CD4-positive, alpha-beta T cell treated with Interleukin-17A for 4 hours (primary cell): Measurements from ENCODE around the gene THBS1.

Experiments
- DNase-seq: peaks from one replicate; pipeline ENCODE4 v3.0.0-alpha.2; 2020; ENCODE audit warnings: mixed read lengths

Gene THBS1

GRCh38 chr15:39580485-39581241 lies at the start of gene THBS1:
TSS of gene THBS1 (plus strand) at chr15:39581079. CDS start at chr15:39581858, 779 bp downstream.
- DNase-seq: peak; percentile 19

GRCh38 chr15:39534996-39535395 lies 45.9 kb upstream of the THBS1 start:
- DNase-seq: no peak

DNA sequence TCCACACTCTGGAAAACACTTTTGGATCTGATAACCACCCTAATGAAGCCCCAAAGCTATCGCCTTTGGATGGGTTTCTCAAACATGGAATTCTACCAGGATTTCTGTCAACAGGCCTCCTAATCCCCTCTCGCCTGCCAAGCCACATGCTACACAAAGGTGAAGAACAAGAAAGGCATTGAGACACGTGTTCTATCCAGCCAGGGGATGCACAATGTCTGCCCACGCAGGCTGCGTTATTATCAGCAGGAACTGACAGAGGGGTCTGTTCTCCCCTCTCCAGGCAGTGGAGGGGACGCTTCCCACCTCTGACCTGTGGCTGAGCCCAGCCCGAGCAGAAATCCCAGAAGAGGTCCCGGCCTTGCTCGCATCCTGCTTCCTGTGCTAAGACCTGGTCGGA lies 45.4 kb upstream of the THBS1 start:
- DNase-seq: no peak

DNA sequence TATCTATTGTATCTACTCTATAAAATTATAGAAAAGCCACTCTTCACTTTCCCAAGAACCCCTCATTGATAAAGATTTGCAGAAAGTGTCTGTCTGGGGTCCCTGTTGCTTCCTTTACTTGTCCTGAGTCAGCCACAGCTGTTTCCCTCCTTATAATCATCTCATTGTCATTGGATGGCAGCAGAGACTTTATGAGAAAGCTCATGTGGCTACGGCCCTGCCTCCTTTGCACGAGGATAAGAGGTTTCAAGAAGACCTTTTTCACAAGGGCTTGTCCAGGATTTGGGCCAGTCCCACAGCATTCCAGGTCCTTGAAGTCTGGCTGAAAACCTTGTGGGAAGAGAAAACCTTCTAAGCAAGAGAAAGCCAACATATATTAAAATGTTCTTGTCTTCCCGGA lies 41.9 kb upstream of the THBS1 start:
- no peak for DNase-seq

GRCh38 chr15:39539466-39539865 lies 41.4 kb upstream of the THBS1 start:
- no peak for DNase-seq

DNA sequence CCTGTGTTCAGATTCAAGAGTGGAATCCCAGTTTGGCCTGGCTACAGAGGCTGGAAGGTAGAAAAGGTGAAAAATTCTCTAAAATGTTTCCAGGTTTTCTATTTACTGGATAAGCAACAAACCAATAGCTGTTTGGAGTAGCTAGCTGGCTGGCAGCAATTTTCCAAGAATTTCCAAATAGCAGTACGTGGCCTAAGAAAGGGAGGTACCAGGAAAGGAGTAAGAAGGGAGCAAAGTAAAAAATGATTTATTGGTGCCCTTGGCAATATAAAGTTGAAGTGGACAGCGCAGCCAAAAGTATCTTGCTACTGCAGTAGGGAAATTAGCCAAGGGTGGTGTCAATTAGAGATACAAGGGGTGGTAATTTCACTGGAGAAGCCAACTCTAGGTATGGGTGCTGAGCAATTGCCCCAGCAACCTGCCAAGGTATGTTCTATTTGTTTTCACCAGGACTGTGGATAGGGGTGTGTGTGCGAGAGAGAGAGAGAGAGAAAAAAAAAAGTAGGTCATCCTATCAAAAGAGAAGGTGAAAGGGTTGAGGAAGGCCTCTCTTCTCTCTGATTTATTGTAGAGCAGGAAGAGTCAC lies 40.8 kb upstream of the THBS1 start:
- no peak for DNase-seq

DNA sequence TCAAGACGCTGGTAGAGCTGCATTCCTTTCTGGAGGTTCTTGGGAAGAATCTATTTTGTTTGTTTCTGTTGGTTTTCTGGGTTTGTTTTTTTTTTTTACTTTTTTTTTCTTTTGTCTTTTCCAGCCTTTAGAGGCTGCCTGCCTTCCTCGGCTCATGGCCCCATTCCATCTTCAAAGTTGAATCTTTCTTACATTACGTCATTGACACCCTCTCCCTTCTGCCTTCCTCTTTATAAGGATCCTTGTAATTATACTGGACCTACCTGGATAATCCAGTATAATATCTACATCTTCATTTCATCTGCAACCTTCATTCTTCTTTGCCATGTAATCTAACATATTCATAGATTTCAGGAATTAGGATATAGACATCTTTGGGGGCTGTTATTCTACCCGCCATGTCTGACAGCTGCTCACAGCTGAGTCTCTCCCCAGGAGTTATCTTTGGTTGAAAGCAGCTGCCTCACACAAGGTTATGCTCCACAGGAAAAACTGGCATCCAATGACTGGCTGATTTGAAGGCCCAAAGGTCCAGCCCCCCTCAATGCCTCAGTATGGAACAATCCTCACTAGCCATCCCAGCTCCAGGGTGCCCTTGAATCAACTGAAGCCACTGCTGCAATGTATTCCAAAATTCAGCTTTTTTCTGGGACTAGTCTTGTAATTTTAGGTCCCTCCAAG lies 38.4 kb upstream of the THBS1 start:
- no peak for DNase-seq

DNA sequence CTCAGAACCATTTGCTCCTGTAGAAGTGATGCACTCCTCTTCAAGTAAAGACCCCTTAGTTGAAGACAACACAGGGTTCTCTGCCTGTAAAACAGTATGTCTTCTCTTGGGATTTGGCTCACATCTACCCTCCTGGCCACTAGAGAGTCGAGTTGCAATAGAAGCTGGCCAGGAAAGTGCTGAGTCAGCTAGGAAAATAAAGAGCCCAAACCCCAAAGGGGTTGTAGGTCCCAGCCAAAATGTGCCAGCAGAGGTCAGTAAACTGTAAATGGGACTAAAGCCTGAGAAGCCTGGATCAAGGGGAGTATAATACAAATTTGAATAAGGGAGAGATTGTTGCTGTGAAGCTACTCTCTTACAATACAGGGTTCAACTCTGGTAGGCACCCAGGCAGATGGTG lies 37.2 kb upstream of the THBS1 start:
- DNase-seq: no peak

- no peak for DNase-seq
These were observed 34.0 kb upstream of the THBS1 start for GRCh38 chr15:39546842-39547241.

DNA sequence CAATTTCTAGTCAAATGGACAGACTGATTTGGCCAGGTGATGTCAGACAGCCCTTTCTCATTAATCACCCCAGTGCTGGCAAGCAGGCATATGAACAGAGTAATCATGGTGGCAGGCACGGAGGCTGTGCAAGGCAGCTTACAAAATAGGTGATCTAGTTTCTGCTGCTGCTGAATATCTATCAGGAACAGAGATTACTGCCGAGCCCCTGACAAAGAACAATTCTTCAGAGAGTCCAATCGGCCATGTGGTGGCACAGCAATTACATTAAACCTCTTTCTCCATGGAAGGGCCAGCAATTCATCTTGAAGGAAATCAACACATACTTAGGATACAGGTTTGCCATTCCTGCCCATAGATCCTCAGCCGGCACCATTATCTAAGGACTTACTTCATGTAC lies 32.3 kb upstream of the THBS1 start:
- DNase-seq: no peak

- DNase-seq: no peak
These were observed 31.0 kb upstream of the THBS1 start for GRCh38 chr15:39549912-39550311.

DNA sequence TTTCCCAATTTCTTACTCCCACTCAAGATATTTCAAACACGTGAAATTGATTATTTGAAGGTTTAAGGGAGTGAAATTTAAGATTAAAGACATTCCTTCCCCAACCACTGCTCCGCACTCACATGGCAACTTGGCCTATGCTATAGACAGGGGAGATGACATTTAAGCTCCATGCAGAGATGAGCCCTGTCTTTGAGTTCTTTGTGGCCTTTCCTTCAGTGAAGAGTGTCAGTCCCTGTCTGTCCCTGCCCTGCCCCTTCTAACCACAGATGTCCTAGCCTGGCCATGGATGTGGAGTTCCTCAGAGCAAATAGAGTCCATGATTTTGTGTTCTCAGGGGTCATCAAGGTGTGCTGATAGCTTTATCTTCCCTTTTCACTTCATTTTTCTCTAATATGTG lies 29.4 kb upstream of the THBS1 start:
- no peak for DNase-seq

- no peak for DNase-seq
These were observed 28.3 kb upstream of the THBS1 start for GRCh38 chr15:39552556-39552955.

- DNase-seq: no peak
These were observed 26.8 kb upstream of the THBS1 start for GRCh38 chr15:39553947-39554693.

- DNase-seq: no peak
These were observed 26.0 kb upstream of the THBS1 start for GRCh38 chr15:39554746-39555387.

- DNase-seq: no peak
These were observed 25.0 kb upstream of the THBS1 start for GRCh38 chr15:39555885-39556284.

DNA sequence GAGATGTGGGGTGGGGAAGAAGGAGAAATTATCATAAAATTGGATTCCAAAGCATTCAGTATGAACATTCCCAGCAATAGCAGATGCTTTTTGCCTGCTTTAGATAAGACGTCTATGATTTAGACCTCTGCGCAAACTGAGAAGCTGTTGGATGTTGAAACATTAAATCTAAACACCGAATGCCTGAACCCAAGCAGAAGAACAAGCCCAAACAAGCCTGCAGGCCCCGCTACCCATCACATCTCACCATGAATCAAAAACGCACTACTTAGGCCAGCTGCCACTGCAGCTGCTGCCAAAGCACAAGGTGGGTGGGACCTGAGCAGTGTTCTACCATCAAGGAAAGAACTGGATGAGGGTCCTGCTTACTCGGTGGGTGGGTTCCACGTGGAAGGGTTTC lies 24.4 kb upstream of the THBS1 start:
- no peak for DNase-seq

- no peak for DNase-seq
These were observed 22.5 kb upstream of the THBS1 start for GRCh38 chr15:39558421-39558820.

- no peak for DNase-seq
These were observed 15.8 kb upstream of the THBS1 start for GRCh38 chr15:39564972-39565665.

DNA sequence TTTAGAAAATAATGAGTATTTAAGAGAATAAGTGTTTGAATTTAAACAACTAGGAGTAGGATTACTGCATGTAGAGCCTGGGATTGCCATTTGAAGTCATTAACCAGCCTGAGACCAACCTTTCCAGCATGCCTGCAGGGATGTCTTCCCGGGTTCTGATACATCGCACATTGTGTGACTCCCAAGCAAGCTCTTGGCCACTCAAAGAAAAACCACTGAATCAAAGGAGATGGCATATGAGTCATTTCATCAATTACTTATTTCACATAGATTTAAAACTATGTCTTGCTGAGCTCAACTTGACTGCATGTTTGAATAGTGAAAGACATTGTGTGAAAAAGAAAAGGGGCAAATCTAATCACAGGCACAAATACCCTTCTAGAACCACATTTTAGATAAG lies 15.0 kb upstream of the THBS1 start:
- no peak for DNase-seq

GRCh38 chr15:39573287-39573686 lies 7.6 kb upstream of the THBS1 start:
- no peak for DNase-seq

- no peak for DNase-seq
These were observed 7.0 kb upstream of the THBS1 start for GRCh38 chr15:39573844-39574243.
